HCT116 (cell line): ENCODE measurements around the gene KLHL18. TPM values are rescaled to one million over a fixed set of nuclear protein-coding genes. Genes with fewer than 3 reads are reported as not detected.

Experiments used
- ATAC-seq: fragments of 200-7000 bp; cut with Tn5 transposase; 2 replicates; pipeline ENCODE4 v1.9.1; 2020; ENCODE audit warnings: mild to moderate bottlenecking, moderate library complexity
- BruUV-seq: library from RNA; stranded (reverse); fragments of 400-500 nt; replicated peaks from 2 replicates; lab custom pipeline; 2021; lab: Mats Ljungman, UMichigan
- CTCF ChIA-PET: fragments of 300-600 bp; sonication (Branson Sonifier 250); formaldehyde crosslinking; loops from one replicate; lab custom pipeline; 2021; ENCODE audit warnings: antibody characterized with exemption; lab: Charles Lee
- POLR2A ChIA-PET: fragments of 300-600, 350-600 bp; sonication (Branson Sonifier 250); formaldehyde crosslinking; loops from one replicate; lab custom pipeline; 2021; ENCODE audit warnings: antibody characterized with exemption; lab: Charles Lee
- RAD21 ChIA-PET, 2 experiments: fragments of 300-600 bp; sonication (Branson Sonifier 250); formaldehyde crosslinking; loops; one replicate each; lab custom pipeline; 2023; ENCODE audit warnings: low total read pairs in 2 of 2; ENCODE audit not compliant: uncharacterized antibody in 2 of 2, unreplicated experiment in 2 of 2, low non-redundant PET in 1 of 2; lab: Charles Lee
- DNase-seq: peaks from one replicate; pipeline ENCODE4 v3.0.0-alpha.2; 2010; ENCODE audit warnings: low read depth, low spot score
- H2AFZ ChIP-seq: fragments of 200-600 bp; shearing (Covaris generic), sonication (generic); 2 replicates; pipeline ENCODE4 v1.6.1; 2017; ENCODE audit warnings: low read depth, mixed run types, mixed read lengths, antibody characterized with exemption, low read length; ENCODE audit not compliant: poor library complexity, severe bottlenecking
- H3K27ac ChIP-seq: 2 replicates; pipeline ENCODE4 v1.5.1; 2012; ENCODE audit warnings: low read depth, low read length
- H3K27me3 ChIP-seq: fragments of 200-600 bp; sonication (generic); 2 replicates; pipeline ENCODE4 v1.6.1; 2016; ENCODE audit warnings: mixed run types, low read length, mixed read lengths; ENCODE audit not compliant: insufficient read depth
- H3K36me3 ChIP-seq, 2 experiments: fragments of 200-500 bp in 1 of 2; fragments of 200-600 bp in 1 of 2; sonication (Bioruptor generic) in 1 of 2; sonication (generic) in 1 of 2; 2 replicates each; pipeline versions ENCODE4 v1.5.1 to v1.6.1; 2014 to 2016; ENCODE audit warnings: low read length in 2 of 2, inconsistent platforms in 1 of 2, mixed read lengths in 1 of 2, mixed run types in 1 of 2; ENCODE audit not compliant: insufficient read depth in 2 of 2, control insufficient read depth in 1 of 2
- H3K4me1 ChIP-seq, 2 experiments: fragments of 200-600 bp in 1 of 2; sonication (generic) in 1 of 2; 2 replicates each; pipeline versions ENCODE4 v1.5.1 to v1.6.1; 2012 to 2017; ENCODE audit warnings: low read length in 2 of 2, inconsistent platforms in 1 of 2, mild to moderate bottlenecking in 1 of 2, mixed read lengths in 1 of 2, mixed run types in 1 of 2, moderate library complexity in 1 of 2; ENCODE audit not compliant: insufficient read depth in 2 of 2, control insufficient read depth in 1 of 2
- H3K4me2 ChIP-seq: fragments of 200-600 bp; sonication (generic); 2 replicates; pipeline ENCODE4 v1.6.1; 2017; ENCODE audit warnings: mixed run types, low read length, mixed read lengths
- H3K4me3 ChIP-seq, 2 experiments: fragments of 200-600 bp in 1 of 2; sonication (generic) in 1 of 2; replicated peaks in 1 of 2; 2 replicates each; pipeline ENCODE4 v1.5.1; 2011 to 2016; ENCODE audit warnings: low read length in 2 of 2, control low read depth in 1 of 2, low read depth in 1 of 2, mild to moderate bottlenecking in 1 of 2, mixed read lengths in 1 of 2, mixed run types in 1 of 2
- H3K79me2 ChIP-seq: fragments of 200-600 bp; sonication (generic); 2 replicates; pipeline ENCODE4 v1.6.1; 2017; ENCODE audit warnings: mild to moderate bottlenecking, mixed run types, low read length, moderate library complexity, mixed read lengths; ENCODE audit not compliant: insufficient read depth
- H3K9ac ChIP-seq: fragments of 200-600 bp; sonication (generic); 2 replicates; pipeline ENCODE4 v1.6.1; 2016; ENCODE audit warnings: low read length, mixed read lengths
- H3K9me2 ChIP-seq: fragments of 200-600 bp; sonication (generic), shearing (Covaris generic); 2 replicates; pipeline ENCODE4 v1.6.1; 2017; ENCODE audit warnings: mixed run types, mild to moderate bottlenecking, moderate library complexity; ENCODE audit not compliant: insufficient read depth
- H3K9me3 ChIP-seq, 2 experiments: fragments of 200-500 bp in 1 of 2; fragments of 200-600 bp in 1 of 2; sonication (Bioruptor generic) in 1 of 2; sonication (generic) in 1 of 2; 2 replicates each; pipeline ENCODE4 v1.6.1; 2014 to 2017; ENCODE audit warnings: low read length in 2 of 2, mixed read lengths in 2 of 2, inconsistent platforms in 1 of 2, low read depth in 1 of 2, mild to moderate bottlenecking in 1 of 2, mixed run types in 1 of 2, moderate library complexity in 1 of 2; ENCODE audit not compliant: control insufficient read depth in 1 of 2, insufficient read depth in 1 of 2
- H4K20me1 ChIP-seq: fragments of 200-600 bp; sonication (generic), shearing (Covaris generic); 2 replicates; pipeline ENCODE4 v1.6.1; 2017; ENCODE audit warnings: mixed run types, mild to moderate bottlenecking, moderate library complexity; ENCODE audit not compliant: insufficient read depth
- ATF3 ChIP-seq: IDR thresholded peaks from 2 replicates; pipeline ENCODE4 v1.6.1; 2012
- CBX3 ChIP-seq: IDR thresholded peaks from 2 replicates; pipeline ENCODE4 v1.6.1; 2012; ENCODE audit warnings: low read depth
- CTCF ChIP-seq, 3 experiments: fragments of 200-600 bp in 1 of 3; sonication (generic) in 1 of 3; IDR thresholded peaks in 2 of 3; conservative IDR thresholded peaks in 1 of 3; 2 replicates each; pipeline ENCODE4 v1.5.1; 2012 to 2017; ENCODE audit warnings: low read depth in 2 of 3, low read length in 2 of 3, antibody characterized with exemption in 1 of 3, borderline replicate concordance in 1 of 3, control low read depth in 1 of 3, mild to moderate bottlenecking in 1 of 3, mixed read lengths in 1 of 3, mixed run types in 1 of 3, moderate library complexity in 1 of 3; ENCODE audit not compliant: insufficient read depth in 1 of 3
- EGR1 ChIP-seq: IDR thresholded peaks from 2 replicates; pipeline ENCODE4 v1.6.1; 2012; ENCODE audit warnings: low read depth
- EZH2phosphoT487 ChIP-seq: fragments of 200-600 bp; IDR thresholded peaks from 2 replicates; pipeline ENCODE4 v1.6.1; 2018; ENCODE audit warnings: antibody characterized with exemption, borderline replicate concordance
- FOSL1 ChIP-seq: IDR thresholded peaks from 2 replicates; pipeline ENCODE4 v1.6.1; 2012; ENCODE audit warnings: low read depth
- JUND ChIP-seq: IDR thresholded peaks from 2 replicates; pipeline ENCODE4 v1.6.1; 2012
- REST ChIP-seq: IDR thresholded peaks from 2 replicates; pipeline ENCODE4 v1.6.1; 2012; ENCODE audit warnings: low read depth
- SIN3A ChIP-seq: IDR thresholded peaks from 2 replicates; pipeline ENCODE4 v1.6.1; 2012; ENCODE audit warnings: low read depth
- SRF ChIP-seq: IDR thresholded peaks from 2 replicates; pipeline ENCODE4 v1.6.1; 2012; ENCODE audit warnings: low read depth
- TCF7L2 ChIP-seq: IDR thresholded peaks from 2 replicates; pipeline ENCODE4 v1.7.0; 2011; ENCODE audit warnings: borderline replicate concordance, inconsistent platforms; ENCODE audit not compliant: insufficient read depth, insufficient read length; ENCODE audit errors: extremely low read depth
- YY1 ChIP-seq: IDR thresholded peaks from 2 replicates; pipeline ENCODE4 v1.6.1; 2011; ENCODE audit warnings: low read length, low read depth, moderate library complexity, mild to moderate bottlenecking; ENCODE audit not compliant: insufficient replicate concordance; ENCODE audit errors: extremely low read depth
- ZFX ChIP-seq: fragments of 450-650 bp; IDR thresholded peaks from 2 replicates; pipeline ENCODE4 v1.6.1; 2017
- ZNF274 ChIP-seq: fragments of 200-500 bp; sonication (Bioruptor generic); IDR thresholded peaks from 2 replicates; pipeline ENCODE4 v1.6.1; 2014; ENCODE audit warnings: mild to moderate bottlenecking, low read depth, low read length, inconsistent platforms
- intact Hi-C: fragments of 100-400 bp; cut with micrococcal nuclease; formaldehyde crosslinking; loops from 2 replicates; pipeline ENCODE4 v1.10.0; 2022
- total RNA-seq: library from RNA; stranded (reverse); gene quantifications from one replicate; pipeline ENCODE4 v1.2.1, GENCODE V29; 2021; ENCODE audit not compliant: unreplicated experiment

The KLHL18 gene
- total RNA-seq, 1 experiment from 2014 or later: 32.3 TPM

GRCh38 chr3:47385796-47386195 lies 103.1 kb downstream of the KLHL18 start:
- ChIA-PET CTCF (no interaction called here), RAD21 (no interaction called here)

More at GRCh38 chr3:47385796-47386195, 103.1 kb downstream of the KLHL18 start:
- Histone ChIP-seq H3K79me2 (peaks cover 90% of the 10 kb centered on the region), H3K9ac (no peak overlapping the region), H2AFZ (no peak overlapping the region), H3K4me2 (no peak overlapping the region), H3K36me3 (no peaks in the 10 kb centered on the region; a peak in 1 of 4 replicates)
- no peak for ATAC-seq
- no peak for TF ChIP-seq CTCF (IDR thresholded peaks at IDR 0.05 in 2 of 3, conservative IDR thresholded peaks at IDR 0.05 in 1 of 3; ENCODE audit: borderline replicate concordance in 1 of 3, insufficient read depth in 1 of 3, low read depth in 2 of 3, low read length in 2 of 3)
- no peak for TF ChIP-seq SRF
- TF ChIP-seq ZNF274: no peak
- no peak for TF ChIP-seq JUND
- TF ChIP-seq TCF7L2: no peak
- TF ChIP-seq EZH2phosphoT487: no peak
- no peak for TF ChIP-seq SIN3A
- no peak for TF ChIP-seq ATF3
- no peak for TF ChIP-seq EGR1
- no peak for TF ChIP-seq CBX3
- TF ChIP-seq YY1: no peak
- TF ChIP-seq REST: no peak
- TF ChIP-seq FOSL1: no peak
- TF ChIP-seq ZFX: no peak
- TF ChIP-seq, all 23 proteins: peak for 0
- POLR2A ChIA-PET: no interaction called here
- Histone ChIP-seq H3K4me1 (peaks cover 0 to 9% of the 10 kb centered on the region in 2 experiments; a peak in 1 of 4 replicates), H3K27me3 (no peaks in the 10 kb centered on the region), H3K9me3 (no peaks in the 10 kb centered on the region), H3K27ac (no peak overlapping the region), H3K9me2 (no peaks in the 10 kb centered on the region), H4K20me1 (no peaks in the 10 kb centered on the region), H3K4me3 (no peak overlapping the region)
- intact Hi-C loops: no loop called here
- DNase-seq: no peak
- BruUV-seq: no TSS peak
